Neural cell (in vitro differentiated cells): Measurements from ENCODE around the gene UBN2. TPM values are rescaled to one million over a fixed set of nuclear protein-coding genes. Genes with fewer than 3 reads are reported as not detected.
"Not testable (repeated sequence)": the region's sequence is repeated elsewhere in the genome, so short reads cannot be mapped to it uniquely, and the experiment has no call there.

Experiments used
- H2AFZ ChIP-seq: fragments of 200-600, 300-800 bp; sonication (generic), shearing (Covaris generic); 2 replicates; pipeline ENCODE4 v1.6.0; 2014; ENCODE audit warnings: low read depth, mild to moderate bottlenecking, antibody characterized with exemption, low read length, moderate library complexity
- H3F3A ChIP-seq: fragments of 200-600 bp; shearing (Covaris generic); 2 replicates; pipeline ENCODE4 v1.6.1; 2016; ENCODE audit warnings: mild to moderate bottlenecking, moderate library complexity, mixed read lengths, antibody characterized with exemption, low read length; ENCODE audit not compliant: insufficient read depth, poor library complexity, severe bottlenecking
- H3K27ac ChIP-seq: fragments of 200-600, 300-800 bp; sonication (generic), shearing (Covaris generic); 2 replicates; pipeline ENCODE4 v1.5.1; 2014; ENCODE audit warnings: mild to moderate bottlenecking, low read length, moderate library complexity
- H3K27me3 ChIP-seq: fragments of 300-800, 200-600 bp; sonication (generic), shearing (Covaris generic); 2 replicates; pipeline ENCODE4 v1.6.0; 2014; ENCODE audit warnings: mild to moderate bottlenecking, low read depth, low read length, moderate library complexity; ENCODE audit not compliant: insufficient read depth
- H3K36me3 ChIP-seq: fragments of 300-800, 200-600 bp; sonication (generic), shearing (Covaris generic); 2 replicates; pipeline ENCODE4 v1.5.1; 2014; ENCODE audit warnings: mild to moderate bottlenecking, antibody characterized with exemption, low read length, moderate library complexity; ENCODE audit not compliant: insufficient read depth
- H3K4me2 ChIP-seq: fragments of 300-800, 200-600 bp; sonication (generic), shearing (Covaris generic); 2 replicates; pipeline ENCODE4 v1.6.0; 2014; ENCODE audit warnings: mild to moderate bottlenecking, low read length
- H3K4me3 ChIP-seq: fragments of 300-800, 200-600 bp; sonication (generic), shearing (Covaris generic); 2 replicates; pipeline ENCODE4 v1.5.1; 2014; ENCODE audit warnings: mild to moderate bottlenecking, low read length, moderate library complexity
- H3K79me2 ChIP-seq: fragments of 200-600 bp; shearing (Covaris generic); replicated peaks from 2 replicates; pipeline ENCODE4 v1.6.0; 2014; ENCODE audit warnings: mild to moderate bottlenecking, low read length, moderate library complexity; ENCODE audit not compliant: insufficient read depth
- H3K9ac ChIP-seq: fragments of 300-800, 200-600 bp; sonication (generic), shearing (Covaris generic); 2 replicates; pipeline ENCODE4 v1.6.1; 2016; ENCODE audit warnings: mild to moderate bottlenecking, low read length, mixed read lengths
- H3K9me2 ChIP-seq: fragments of 200-600 bp; shearing (Covaris generic); 2 replicates; pipeline ENCODE4 v1.6.1; 2016; ENCODE audit warnings: mild to moderate bottlenecking, low read length, mixed read lengths; ENCODE audit not compliant: insufficient read depth
- H3K9me3 ChIP-seq: fragments of 200-600, 300-800 bp; sonication (generic), shearing (Covaris generic); 2 replicates; pipeline ENCODE4 v1.6.1; 2016; ENCODE audit warnings: mild to moderate bottlenecking, mixed run types, low read length, moderate library complexity, mixed read lengths
- H4K20me1 ChIP-seq: fragments of 200-600 bp; shearing (Covaris generic); 2 replicates; pipeline ENCODE4 v1.6.1; 2016; ENCODE audit warnings: mild to moderate bottlenecking, mixed run types; ENCODE audit not compliant: insufficient read depth
- CTCF ChIP-seq: fragments of 450-650 bp; IDR thresholded peaks from 2 replicates; pipeline ENCODE4 v1.5.1; 2014; ENCODE audit warnings: antibody characterized with exemption, mild to moderate bottlenecking, moderate library complexity; ENCODE audit not compliant: poor library complexity, severe bottlenecking
- EP300 ChIP-seq: fragments of 450-650 bp; conservative IDR thresholded peaks from 2 replicates; pipeline ENCODE4 v1.6.1; 2014; ENCODE audit warnings: antibody characterized with exemption, mild to moderate bottlenecking, moderate library complexity; ENCODE audit not compliant: poor library complexity, severe bottlenecking
- EZH2 ChIP-seq: fragments of 200-600, 300-800 bp; shearing (Covaris generic), sonication (generic); IDR thresholded peaks from 2 replicates; pipeline ENCODE4 v1.6.1; 2014; ENCODE audit warnings: antibody characterized with exemption, low read length, borderline replicate concordance, mild to moderate bottlenecking; ENCODE audit not compliant: insufficient read depth, poor library complexity, severe bottlenecking
- MXI1 ChIP-seq: fragments of 450-650 bp; conservative IDR thresholded peaks from 2 replicates; pipeline ENCODE4 v1.6.1; 2014; ENCODE audit warnings: antibody characterized with exemption, mild to moderate bottlenecking; ENCODE audit not compliant: poor library complexity, severe bottlenecking
- POLR2AphosphoS5 ChIP-seq: IDR thresholded peaks from 2 replicates; pipeline ENCODE4 v1.6.1; 2012
- RAD21 ChIP-seq: fragments of 450-650 bp; conservative IDR thresholded peaks from 2 replicates; pipeline ENCODE4 v1.6.1; 2014; ENCODE audit warnings: antibody characterized with exemption, mild to moderate bottlenecking, moderate library complexity
- SMC3 ChIP-seq: fragments of 450-650 bp; conservative IDR thresholded peaks from 2 replicates; pipeline ENCODE4 v1.6.1; 2014; ENCODE audit warnings: antibody characterized with exemption, mild to moderate bottlenecking, moderate library complexity; ENCODE audit not compliant: poor library complexity
- TAF1 ChIP-seq: IDR thresholded peaks from 2 replicates; pipeline ENCODE4 v1.6.1; 2012; ENCODE audit warnings: low read depth
- polyA plus RNA-seq: library from polyadenylated mRNA; depleted of rRNA; stranded (reverse); fragments of >200 nt; gene quantifications from 2 replicates; pipeline ENCODE4 v1.2.3, GENCODE V29; 2014
- TF ChIP-seq, protein P1 (sequence below): IDR thresholded peaks from 2 replicates; pipeline ENCODE4 v1.6.1; 2012; ENCODE audit warnings: borderline replicate concordance

The UBN2 gene
- polyA plus RNA-seq, 1 donor from 2014 or later, result 18.2 TPM

- H3F3A ChIP-seq, result no peaks in the 10 kb centered on the region
- no peak overlapping the region for H3K4me3 ChIP-seq
- TF ChIP-seq POLR2AphosphoS5 (no peak), SMC3 (no peak), EZH2 (no peak), EP300 (no peak), MXI1 (no peak), CTCF (no peak), RAD21 (no peak), TAF1 (no peak)
- TF ChIP-seq, protein P1, sequence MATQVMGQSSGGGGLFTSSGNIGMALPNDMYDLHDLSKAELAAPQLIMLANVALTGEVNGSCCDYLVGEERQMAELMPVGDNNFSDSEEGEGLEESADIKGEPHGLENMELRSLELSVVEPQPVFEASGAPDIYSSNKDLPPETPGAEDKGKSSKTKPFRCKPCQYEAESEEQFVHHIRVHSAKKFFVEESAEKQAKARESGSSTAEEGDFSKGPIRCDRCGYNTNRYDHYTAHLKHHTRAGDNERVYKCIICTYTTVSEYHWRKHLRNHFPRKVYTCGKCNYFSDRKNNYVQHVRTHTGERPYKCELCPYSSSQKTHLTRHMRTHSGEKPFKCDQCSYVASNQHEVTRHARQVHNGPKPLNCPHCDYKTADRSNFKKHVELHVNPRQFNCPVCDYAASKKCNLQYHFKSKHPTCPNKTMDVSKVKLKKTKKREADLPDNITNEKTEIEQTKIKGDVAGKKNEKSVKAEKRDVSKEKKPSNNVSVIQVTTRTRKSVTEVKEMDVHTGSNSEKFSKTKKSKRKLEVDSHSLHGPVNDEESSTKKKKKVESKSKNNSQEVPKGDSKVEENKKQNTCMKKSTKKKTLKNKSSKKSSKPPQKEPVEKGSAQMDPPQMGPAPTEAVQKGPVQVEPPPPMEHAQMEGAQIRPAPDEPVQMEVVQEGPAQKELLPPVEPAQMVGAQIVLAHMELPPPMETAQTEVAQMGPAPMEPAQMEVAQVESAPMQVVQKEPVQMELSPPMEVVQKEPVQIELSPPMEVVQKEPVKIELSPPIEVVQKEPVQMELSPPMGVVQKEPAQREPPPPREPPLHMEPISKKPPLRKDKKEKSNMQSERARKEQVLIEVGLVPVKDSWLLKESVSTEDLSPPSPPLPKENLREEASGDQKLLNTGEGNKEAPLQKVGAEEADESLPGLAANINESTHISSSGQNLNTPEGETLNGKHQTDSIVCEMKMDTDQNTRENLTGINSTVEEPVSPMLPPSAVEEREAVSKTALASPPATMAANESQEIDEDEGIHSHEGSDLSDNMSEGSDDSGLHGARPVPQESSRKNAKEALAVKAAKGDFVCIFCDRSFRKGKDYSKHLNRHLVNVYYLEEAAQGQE, result no peak
- H3K9ac ChIP-seq, result no peak overlapping the region
- no peaks in the 10 kb centered on the region for H3K9me3 ChIP-seq
- no peaks in the 10 kb centered on the region for H3K9me2 ChIP-seq
- no peak overlapping the region for H3K27ac ChIP-seq
- H2AFZ ChIP-seq, result no peak overlapping the region
- no peaks in the 10 kb centered on the region for H3K36me3 ChIP-seq
- H3K79me2 ChIP-seq, result no peaks in the 10 kb centered on the region
- no peaks in the 10 kb centered on the region for H4K20me1 ChIP-seq
- H3K27me3 ChIP-seq, result no peaks in the 10 kb centered on the region
- H3K4me2 ChIP-seq, result no peak overlapping the region
These were observed 25.2 kb upstream of the UBN2 start for GRCh38 chr7:139205843-139206242.

GRCh38 chr7:139212133-139212532 lies 18.9 kb upstream of the UBN2 start:
- Histone ChIP-seq H3K9ac (no peak overlapping the region), H3K36me3 (no peaks in the 10 kb centered on the region), H3K4me3 (no peak overlapping the region), H3K9me2 (no peaks in the 10 kb centered on the region), H3K27me3 (no peaks in the 10 kb centered on the region), H3F3A (no peaks in the 10 kb centered on the region), H3K9me3 (no peaks in the 10 kb centered on the region), H2AFZ (no peak overlapping the region), H3K4me2 (no peak overlapping the region), H3K79me2 (no peaks in the 10 kb centered on the region), H4K20me1 (no peaks in the 10 kb centered on the region), H3K27ac (no peak overlapping the region)
- TF ChIP-seq MXI1 (no peak), EP300 (no peak), SMC3 (no peak), POLR2AphosphoS5 (no peak), CTCF (no peak)

DNA sequence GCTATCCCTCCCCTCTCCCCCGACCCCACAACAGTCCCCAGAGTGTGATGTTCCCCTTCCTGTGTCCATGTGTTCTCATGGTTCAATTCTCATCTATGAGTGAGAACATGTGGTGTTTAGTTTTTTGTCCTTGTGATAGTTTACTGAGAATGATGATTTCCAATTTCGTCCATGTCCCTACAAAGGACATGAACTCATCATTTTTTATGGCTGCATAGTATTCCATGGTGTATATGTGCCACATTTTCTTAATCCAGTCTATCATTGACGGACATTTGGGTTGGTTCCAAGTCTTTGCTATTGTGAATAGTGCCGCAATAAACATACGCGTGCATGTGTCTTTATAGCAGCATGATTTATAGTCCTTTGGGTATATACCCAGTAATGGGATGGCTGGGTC lies 17.5 kb upstream of the UBN2 start:
- H2AFZ ChIP-seq, H3K79me2 ChIP-seq, H3K27me3 ChIP-seq, H3K27ac ChIP-seq, H3K9ac ChIP-seq, H3F3A ChIP-seq, H3K9me2 ChIP-seq, H3K9me3 ChIP-seq, H3K4me3 ChIP-seq, H3K36me3 ChIP-seq, H4K20me1 ChIP-seq, H3K4me2 ChIP-seq: not testable (repeated sequence)
